SK-N-MC (cell line): ENCODE results near the gene FURIN.
"Not testable (repeated sequence)": the region's sequence is repeated elsewhere in the genome, so short reads cannot be mapped to it uniquely, and the experiment has no call there.

Source experiments
- EZH2 ChIP-seq: fragments of 200-600 bp; sonication (generic); IDR thresholded peaks from one replicate; pipeline ENCODE4 v1.6.1; 2017; ENCODE audit warnings: antibody characterized with exemption
- FOXP2 ChIP-seq: optimal IDR thresholded peaks from 2 replicates; pipeline ENCODE3; 2011; ENCODE audit warnings: mild to moderate bottlenecking, moderate library complexity; ENCODE audit not compliant: insufficient read depth; ENCODE audit errors: extremely low read length, control extremely low read depth
- POLR2AphosphoS5 ChIP-seq: IDR thresholded peaks from 2 replicates; pipeline ENCODE4 v1.6.1; 2012; ENCODE audit warnings: mild to moderate bottlenecking, low read depth, low read length, borderline replicate concordance

GRCh38 chr15:90926766-90927165 is 58.4 kb downstream of the FURIN start:
- TF ChIP-seq EZH2, POLR2AphosphoS5, FOXP2: not testable (repeated sequence)
